HG03469 (cell line): Measurements from ENCODE around the gene EPS8L1.

Experiments used
- ATAC-seq: cut with Tn5 transposase; IDR thresholded peaks from one replicate; pipeline ENCODE4 v1.9.1; 2021; ENCODE audit warnings: mild to moderate bottlenecking, moderate library complexity, moderate number of reproducible peaks; ENCODE audit not compliant: unreplicated experiment

Gene EPS8L1

DNA sequence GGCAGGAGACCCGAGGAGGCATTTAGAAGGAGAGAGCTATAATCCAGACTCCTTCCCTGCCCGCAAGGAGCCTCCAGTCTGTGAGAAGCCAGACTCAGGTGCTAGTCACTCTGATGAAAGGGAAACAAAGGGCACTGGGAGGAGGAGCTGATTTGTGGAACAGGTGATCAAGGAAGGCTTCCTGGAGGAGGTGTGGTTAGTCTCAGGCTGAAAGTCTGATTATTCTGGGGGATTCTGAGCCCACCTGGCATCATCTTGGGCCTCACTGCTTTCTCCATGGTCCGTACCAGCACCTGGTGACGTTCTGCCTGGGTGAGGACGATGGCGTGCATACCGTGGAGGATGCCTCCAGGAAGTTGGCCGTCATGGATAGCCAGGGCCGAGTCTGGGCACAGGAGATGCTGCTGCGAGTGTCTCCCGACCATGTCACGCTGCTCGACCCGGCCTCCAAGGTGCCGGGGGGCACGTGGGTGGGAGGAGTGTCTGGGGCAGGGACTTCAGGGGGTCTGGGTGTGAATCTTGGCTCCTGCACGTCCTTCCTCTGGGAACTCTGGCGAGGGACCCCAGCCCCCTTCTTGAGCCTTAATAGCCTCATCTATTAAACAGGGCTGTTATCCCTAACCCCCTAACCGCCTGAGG, 3.9 kb downstream of the EPS8L1 start:
- ATAC-seq = no peak

- no peak for ATAC-seq
Measured at GRCh38 chr19:55080121-55080967, 4.7 kb downstream of the EPS8L1 start.

- no peak for ATAC-seq
Measured at GRCh38 chr19:55080968-55081769, 5.5 kb downstream of the EPS8L1 start.

GRCh38 chr19:55081770-55082019, 6.0 kb downstream of the EPS8L1 start:
- ATAC-seq = no peak

DNA sequence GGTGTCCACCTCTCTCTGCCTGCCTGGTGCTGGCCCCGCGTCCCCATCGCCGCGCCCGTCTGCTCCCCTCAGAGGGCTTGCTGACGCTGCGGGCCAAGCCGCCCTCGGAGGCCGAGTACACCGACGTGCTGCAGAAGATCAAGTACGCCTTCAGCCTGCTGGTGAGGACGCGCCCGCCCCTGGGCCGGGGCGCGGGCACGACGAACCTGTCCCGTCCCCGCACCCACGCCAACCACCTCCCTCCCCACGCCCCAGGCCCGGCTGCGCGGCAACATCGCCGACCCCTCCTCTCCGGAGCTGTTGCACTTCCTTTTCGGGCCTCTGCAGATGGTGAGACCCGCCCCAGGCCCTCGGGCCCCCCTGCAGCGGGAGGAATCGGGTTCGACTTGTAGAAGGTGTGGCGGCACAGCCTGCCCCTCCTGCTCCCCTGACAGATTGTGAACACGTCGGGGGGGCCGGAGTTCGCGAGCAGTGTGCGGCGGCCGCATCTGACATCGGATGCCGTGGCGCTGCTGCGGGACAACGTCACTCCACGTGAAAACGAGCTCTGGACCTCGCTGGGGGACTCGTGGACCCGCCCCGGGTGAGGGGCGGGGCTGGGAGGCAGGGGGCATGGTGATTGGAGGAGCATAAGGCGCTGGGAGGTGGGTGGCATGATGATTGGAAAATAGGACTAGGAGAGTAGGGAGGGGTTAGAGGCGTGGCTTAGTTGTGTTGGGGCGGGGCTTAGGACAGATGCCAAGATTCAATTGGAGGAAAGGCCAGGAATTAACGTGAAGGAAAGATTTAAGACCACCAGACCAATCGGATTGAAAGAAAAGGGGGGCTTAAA, 6.6 kb downstream of the EPS8L1 start:
- ATAC-seq = no peak

DNA sequence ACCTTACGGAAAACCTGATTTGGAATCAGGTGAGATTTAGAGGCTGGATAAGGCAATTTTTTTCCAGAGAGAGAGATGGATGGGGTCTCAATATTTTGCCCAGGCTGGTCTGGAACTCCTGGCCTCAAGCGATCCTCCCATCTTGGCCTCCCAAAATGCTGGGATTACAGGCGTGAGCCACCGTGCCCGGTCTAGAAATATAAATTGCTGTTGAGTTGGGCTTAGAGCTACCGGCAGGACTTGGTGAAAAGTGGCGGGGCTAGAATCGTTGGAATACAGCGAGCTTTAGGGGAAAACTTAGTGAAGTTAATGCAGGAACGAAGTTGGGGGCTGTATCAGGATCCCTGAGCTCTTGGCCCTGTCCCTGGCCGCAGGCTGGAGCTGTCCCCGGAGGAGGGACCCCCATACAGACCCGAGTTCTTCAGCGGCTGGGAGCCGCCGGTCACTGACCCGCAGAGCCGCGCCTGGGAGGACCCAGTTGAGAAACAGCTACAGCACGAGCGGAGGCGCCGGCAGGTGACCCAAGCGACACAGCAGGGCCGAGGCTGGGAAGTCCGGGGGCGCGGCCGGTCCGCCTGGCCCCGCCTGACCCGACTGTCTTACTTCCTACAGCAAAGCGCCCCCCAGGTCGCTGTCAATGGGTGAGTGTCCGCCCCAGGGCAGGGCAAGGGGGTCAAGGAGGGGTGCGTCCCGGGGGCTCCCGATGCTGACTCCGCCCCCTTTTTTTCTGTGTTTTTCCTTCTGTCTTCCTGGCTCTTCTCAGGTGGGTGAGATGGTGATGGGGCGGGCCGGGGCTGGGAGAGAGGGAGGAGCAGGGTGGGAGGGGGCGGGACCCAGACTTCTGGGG, 7.6 kb downstream of the EPS8L1 start:
- ATAC-seq = no peak

DNA sequence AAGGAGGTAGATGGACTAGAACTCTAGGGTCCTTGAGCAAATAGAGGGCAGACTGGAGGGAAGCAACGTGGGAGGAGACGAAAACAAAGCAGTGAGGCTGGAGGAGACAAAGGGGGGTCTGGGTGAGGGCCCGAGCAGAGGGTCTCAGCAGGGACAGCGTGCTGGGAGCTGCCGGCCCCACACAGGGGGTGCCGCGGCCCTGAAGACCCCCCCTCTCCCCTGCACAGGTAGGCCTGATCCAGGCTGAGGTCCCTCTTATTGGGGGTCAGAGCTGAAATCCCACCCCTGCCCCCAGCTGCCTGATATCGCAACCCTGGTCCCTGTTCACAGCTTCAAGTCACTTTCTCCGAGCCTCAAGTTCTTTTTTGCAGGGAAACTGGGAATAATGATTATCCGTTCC, 8.7 kb downstream of the EPS8L1 start:
- no peak for ATAC-seq

DNA sequence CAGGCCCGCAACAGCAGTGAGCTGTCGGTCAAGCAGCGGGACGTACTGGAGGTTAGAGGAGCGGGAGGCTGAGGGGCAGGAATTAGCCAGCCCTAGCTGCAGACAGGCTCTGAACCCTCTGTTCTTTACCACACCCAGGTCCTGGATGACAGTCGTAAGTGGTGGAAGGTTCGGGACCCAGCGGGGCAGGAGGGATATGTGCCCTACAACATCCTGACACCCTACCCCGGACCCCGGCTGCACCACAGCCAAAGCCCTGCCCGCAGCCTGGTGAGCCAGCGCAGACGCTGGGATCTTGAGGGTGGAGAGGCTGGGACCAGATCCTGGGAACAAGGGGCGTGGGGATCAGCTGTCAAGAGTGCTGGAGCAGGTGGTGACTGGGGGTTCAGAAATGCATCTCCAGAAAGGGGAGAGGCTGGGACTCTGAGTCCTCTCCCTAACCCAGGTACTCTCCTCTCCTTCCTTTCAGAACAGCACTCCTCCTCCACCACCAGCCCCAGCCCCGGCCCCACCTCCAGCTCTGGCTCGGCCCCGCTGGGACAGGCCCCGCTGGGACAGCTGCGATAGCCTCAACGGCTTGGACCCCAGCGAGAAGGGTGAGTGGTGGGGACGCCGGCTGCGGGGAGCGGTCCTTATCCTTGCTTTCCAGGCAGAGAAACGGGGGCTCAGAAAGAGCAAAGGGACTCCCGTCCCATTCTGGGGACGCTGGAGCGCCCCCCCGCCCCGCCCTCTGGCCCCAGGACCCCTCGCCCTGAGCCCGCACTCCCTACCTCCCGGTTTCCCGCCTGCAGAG, 10.4 kb downstream of the EPS8L1 start:
- ATAC-seq = no peak

DNA sequence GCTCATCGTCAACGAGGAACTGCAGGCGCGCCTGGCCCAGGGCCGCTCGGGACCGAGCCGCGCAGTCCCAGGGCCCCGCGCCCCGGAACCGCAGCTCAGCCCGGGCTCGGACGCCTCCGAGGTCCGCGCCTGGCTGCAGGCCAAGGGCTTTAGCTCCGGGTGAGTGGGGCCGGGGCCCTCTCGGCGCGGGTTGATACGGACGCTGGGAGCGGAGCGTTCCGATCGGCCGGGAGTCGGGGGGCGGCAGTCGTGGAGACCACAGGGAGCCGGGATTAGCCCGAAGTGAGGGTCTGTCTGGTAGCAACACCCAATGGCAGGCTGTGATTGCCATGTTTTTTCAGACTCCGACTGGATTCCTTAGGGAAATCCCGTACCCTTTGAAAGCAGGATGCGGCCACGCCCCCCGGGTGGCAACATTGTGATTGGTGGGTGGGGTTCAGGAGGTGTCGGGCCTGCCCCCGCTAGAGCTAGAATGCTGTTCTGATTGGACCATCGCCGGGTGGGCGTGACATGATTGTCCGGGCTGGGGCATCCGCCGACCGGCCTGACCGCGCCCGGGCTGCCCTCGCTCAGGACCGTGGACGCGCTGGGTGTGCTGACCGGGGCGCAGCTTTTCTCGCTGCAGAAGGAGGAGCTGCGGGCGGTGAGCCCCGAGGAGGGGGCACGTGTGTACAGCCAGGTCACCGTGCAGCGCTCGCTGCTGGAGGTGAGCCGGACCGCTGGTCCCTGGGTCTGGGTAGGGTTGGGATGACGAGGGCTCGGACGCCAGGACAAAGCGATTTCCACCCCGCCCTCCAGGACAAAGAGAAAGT, 11.3 kb downstream of the EPS8L1 start:
- no peak for ATAC-seq

DNA sequence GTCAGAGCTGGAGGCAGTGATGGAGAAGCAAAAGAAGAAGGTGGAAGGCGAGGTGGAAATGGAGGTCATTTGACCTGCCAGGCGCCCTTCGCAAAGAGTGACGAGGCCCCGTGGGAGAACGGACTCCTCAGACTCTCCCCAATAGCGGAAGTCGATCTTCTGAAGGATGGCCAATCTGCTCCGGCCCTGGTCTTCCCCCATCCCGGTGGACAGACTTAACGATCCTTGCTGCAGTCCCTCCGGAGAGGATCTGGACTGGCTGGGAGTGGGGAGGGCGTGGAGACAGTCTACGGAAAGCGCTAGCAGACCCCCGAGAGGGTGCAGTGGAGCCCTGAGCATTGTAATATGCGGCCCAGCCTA, 11.9 kb downstream of the EPS8L1 start:
- no peak for ATAC-seq

DNA sequence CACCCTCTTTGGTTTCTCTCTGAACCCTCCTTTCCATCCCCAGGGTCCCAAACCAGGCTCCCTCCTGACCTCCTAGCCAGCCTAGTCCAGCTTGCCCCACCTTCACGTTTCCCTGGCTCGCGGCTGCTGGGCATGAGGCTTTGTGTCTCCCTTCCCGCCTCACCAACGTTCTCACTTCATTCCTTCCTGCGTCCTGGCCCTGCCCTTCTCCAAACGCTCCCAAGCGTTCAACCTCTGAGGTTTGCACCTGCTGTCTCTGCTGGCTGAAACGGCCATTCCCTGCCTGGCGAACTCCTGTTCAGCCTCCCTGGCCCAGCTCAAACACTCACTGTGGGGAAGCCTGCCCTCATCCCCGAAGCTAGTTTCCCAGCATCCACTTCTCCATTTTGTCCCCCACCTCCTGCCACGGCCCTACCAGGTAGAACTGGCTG, 12.4 kb downstream of the EPS8L1 start:
- ATAC-seq = no peak

DNA sequence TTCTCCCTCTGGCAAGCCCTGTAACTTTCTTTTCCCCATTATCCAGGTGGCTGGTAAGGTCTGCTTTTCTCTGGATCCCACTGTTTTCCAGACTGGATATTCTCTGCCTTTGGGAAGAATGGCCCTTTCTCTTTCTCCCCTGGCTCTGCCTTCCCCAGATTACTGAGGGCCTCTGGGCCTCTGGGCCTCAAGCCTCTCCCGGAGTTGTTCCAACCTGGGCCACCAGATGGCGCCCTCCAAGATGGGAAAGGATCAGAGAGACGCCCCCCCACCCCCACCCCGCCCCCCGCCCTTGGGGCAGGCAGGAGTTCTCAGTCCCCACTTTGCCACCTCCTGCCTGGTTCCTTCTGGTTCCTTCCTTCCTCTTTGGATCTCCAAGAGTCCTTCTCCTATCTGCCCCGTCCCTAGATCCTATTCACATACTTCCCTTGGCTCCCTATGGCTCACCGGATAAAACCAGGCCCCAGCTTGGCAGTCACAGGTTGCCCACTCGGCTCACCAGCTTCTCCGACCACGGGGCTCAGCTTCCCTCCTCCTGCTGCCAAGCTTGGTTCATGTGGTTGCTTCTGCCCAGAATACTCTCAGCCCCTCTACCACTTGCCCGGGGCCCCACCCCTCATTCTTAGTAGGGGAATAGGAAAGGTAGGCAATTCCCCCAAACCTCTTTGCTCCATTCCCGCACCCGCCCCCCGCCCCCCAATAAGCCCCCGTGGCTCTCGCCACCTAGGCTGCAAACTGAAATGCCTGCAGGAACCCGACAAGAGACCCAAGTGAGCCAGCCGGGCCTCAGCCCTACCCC, 13.1 kb downstream of the EPS8L1 start:
- no peak for ATAC-seq

DNA sequence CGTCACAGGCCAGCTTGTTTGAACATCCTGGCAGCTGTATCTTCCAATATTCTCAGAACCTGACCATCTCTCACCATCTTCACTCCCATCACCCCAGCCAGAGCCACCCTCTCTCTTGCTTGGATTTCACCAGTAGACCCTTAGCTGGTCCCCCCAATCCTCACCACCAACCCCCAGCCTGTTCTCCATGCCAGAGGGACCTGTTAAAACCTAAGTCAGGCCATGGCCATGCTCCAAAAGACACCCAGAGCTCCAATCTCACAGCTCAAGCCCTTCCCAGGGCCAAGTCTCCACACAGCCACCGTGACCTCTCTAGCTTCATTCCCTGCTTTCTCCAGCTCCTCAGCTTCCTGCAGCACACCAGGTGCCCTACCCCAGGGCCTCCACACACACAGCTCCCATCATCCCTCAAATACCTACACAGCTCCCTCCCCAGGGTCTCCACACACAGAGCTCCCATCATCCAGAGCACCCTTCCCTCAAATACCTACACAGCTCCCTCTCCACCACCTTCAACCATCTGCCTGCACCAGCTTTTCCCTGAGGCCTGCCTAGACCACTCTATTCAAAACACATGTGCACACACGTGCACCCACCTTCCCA, 13.8 kb downstream of the EPS8L1 start:
- no peak for ATAC-seq

DNA sequence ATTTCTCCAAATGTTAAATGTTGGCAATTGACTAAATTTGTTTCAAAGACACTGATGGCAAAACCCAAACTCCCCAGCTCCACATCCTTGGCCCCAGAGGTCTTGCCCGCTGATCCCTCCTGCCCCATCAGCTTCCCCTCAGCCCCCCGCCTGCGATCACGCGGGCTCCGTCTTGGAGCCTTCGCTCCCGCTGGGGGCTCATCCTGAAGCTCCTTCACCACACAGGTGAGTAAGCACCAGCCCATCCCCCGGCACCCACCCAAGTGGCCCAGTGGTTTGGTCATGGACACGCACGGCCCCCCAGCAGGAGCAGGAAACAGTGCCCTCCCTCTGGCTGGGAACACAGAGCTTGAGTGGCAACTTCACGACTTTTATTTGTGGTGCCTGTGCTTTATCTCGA, 14.9 kb downstream of the EPS8L1 start:
- ATAC-seq = no peak

- no peak for ATAC-seq
Measured at GRCh38 chr19:55091126-55091910, 15.6 kb downstream of the EPS8L1 start.

GRCh38 chr19:55091955-55092354, 16.3 kb downstream of the EPS8L1 start:
- ATAC-seq = no peak
